ENCODE measurements around the gene RGPD8.
"Not testable (repeated sequence)": the region's sequence is repeated elsewhere in the genome, so short reads cannot be mapped to it uniquely, and the experiment has no call there.

GRCh38 chr2:112424553-112424952, 8.9 kb downstream of the RGPD8 start:
- not testable (repeated sequence) for TF ChIP-seq CTCF (conservative IDR thresholded peaks at IDR 0.05); EZH2 (IDR thresholded peaks at IDR 0.05; ENCODE audit: low read depth)
